GM19395 (cell line): ENCODE data around the gene MKLN1.
"Not testable (repeated sequence)": the region's sequence is repeated elsewhere in the genome, so short reads cannot be mapped to it uniquely, and the experiment has no call there.

Source experiments
- ATAC-seq: cut with Tn5 transposase; IDR thresholded peaks from one replicate; pipeline ENCODE4 v1.9.1; 2021; ENCODE audit warnings: mild to moderate bottlenecking, moderate library complexity; ENCODE audit not compliant: unreplicated experiment

The MKLN1 gene

GRCh38 chr7:131495669-131496498 lies 168.2 kb downstream of the MKLN1 start:
- ATAC-seq = no peak

DNA sequence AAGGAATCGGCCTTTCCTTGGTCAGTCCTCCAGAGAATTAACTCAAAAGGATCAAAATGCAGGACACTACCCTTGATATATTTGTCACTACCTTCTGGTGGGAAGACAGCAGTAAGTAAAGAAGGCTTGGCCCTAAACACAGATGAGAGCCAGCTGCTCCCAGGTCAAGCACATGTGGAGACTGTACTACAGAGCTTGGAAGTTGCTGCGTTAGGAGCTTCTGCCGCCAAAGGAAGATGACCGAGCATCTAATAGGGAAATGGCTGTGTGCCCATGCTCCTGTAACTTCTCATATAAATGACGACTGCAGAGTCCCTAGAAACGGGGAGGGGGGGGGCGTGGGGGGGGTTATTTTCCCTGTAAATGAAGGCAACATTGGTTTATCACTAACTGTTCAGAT lies 169.8 kb downstream of the MKLN1 start:
- no peak for ATAC-seq

DNA sequence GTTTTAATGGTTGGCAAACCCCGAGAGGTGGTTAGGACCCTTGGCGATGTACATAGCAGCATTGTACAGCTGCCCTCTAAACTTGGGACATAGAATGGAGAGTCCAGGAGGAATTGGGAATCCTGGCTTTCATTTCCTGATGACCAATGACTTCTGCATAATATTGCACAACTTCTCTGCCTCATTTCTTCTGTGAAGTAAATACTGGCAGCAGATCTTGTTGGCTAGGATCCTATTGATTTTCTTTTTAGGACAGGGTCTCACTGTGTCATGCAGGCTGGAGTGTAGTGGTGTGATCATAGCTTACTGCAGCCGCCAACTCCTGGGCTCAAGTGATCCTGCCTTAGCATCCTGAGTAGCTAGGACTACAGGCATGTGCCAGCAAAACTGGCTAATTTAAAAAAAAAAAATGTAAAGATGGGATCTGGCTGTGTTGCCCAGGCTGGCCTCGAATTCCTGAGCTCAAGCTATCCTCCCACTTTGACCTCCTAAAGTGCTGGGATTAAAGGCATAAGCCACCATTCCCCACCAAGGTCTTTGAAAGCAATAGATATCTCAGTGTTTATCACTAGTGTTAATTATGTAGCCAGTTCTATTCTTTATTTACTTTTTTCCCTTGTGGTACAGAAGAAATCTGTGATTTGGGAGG lies 170.7 kb downstream of the MKLN1 start:
- no peak for ATAC-seq

DNA sequence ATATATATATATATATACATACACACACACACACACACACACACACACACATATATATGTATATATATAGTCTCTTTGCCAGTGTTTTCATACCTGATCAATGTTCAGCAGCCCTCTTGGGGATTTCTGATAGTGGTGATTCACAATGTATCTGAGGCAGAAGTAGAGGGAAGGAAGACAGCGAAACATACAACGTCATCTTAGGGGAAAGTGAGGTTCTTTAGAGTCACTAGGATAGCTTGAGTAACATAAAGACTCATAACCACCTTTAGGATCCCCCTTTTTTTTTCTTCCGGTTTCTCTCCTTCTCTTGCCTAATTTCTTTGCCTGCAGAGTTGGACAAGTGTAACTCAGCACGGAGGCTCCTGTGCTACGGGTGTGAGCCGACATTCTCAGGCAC lies 172.1 kb downstream of the MKLN1 start:
- ATAC-seq = no peak

DNA sequence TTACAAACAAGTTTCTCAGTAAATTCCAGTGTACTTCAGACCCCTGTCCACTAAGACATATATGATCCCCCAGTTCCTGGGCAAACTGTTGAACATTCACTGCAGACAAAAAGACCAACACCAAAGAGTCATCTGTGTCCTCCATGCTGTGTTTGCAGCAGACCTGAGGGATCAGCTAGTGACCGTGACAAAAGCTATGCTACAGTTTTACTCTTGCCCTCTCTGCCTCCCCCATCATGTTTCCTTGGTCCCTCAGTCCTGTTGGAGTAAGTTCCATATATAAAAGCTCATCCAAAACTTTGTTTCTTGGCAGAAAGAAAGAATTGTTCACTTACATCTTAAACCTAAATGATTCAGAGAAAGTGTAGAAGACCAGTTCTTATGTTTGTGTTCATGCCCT lies 172.7 kb downstream of the MKLN1 start:
- no peak for ATAC-seq

GRCh38 chr7:131501422-131501821 lies 173.7 kb downstream of the MKLN1 start:
- ATAC-seq = peak; percentile 85

DNA sequence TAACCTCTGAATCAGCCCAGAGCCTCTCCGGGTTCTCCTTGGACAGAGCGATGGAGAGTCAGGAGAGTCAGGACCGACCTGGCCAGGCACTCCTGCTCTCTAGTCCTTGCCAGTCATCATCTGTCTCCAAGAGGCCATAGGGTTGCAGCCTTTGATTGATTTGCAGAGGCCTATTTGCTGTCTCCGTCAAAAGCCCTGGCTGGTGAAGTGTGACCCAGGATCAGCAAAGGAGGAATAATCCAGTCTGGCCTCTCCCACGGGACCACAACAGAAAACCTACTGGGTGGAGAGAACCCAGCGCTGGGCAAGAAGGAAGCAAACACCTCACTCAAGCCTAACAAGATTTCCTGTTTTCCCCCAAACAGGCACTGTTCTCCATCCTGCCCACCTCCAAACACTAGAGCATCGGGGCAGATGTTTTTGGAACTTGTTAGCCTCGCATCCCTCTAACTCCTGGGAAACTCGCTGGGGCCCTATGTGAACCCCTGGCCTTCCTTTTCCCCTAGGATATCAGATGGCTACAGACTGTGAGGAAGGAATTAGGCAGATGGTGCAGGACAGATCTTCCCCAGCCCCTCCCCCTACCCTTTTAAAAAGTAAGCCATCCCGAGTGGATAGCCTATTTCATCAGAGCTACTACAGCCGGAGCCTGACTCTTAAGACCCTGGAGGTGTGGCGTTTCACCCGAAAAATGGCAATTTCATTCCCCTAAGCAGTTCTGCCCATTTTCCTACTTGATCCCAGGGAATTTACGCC lies 174.4 kb downstream of the MKLN1 start:
- no peak for ATAC-seq

DNA sequence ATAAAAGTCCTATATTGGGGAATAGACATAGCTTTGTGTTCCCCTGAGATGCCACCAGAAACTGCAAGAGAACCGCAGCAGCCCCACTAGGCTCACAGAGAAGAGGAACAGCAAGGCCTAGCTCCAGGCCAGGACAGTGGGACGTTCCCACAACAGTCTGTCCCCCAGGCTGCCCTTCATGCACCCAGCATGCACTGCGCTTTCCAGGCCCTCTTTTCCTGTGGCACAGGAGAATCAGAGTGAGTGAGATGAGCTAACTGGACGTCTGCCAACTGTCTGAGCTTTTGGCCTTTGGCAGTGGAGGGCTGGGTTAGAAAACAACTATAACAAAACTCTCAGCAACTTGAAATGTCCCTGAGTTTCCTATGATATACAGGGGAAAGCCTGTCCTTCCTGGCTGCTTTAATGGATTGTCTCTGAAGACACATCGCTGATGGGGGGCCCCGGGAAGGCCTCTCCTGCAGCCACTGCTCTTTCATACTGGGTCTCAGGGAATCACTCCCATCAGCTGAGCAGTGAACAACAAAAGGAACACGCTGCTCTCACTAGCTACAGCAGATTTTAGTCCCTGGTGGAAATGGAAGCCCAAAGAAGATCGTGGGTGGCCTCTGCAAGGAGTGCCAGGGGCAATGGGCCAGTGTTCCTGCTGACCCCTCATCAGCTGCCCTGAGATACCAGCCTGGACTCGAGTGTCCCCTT lies 175.3 kb downstream of the MKLN1 start:
- ATAC-seq = no peak

- no peak for ATAC-seq
Observed at GRCh38 chr7:131503639-131504038, 176.0 kb downstream of the MKLN1 start.

GRCh38 chr7:131504157-131504899 lies 176.7 kb downstream of the MKLN1 start:
- no peak for ATAC-seq

DNA sequence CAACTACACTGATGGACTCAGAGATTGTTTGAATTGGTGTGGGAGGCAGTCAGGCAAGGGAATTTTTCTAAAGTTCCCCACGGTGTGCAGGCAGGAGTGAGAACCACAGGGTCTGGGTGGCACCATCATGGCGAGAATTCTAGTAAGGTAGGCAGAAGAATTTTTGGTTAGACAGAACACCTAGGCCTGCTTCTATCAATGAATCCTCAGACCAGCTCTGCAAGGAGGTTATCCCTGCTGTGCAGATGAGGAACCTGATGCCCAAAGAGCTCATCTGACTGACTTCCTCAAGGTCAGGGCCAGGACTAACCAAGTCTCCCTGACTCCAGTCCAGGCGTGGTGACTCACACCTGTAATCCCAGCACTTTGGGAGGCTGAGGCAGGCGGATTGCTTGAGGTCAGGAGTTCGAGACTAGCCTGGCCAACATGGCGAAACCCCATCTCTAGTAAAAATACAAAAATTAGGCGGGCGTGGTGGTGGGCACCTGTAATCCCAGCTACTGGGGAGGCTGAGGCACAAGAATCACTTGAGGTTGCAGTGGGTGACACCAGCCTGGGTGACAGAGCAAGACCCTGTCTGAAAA lies 177.5 kb downstream of the MKLN1 start:
- ATAC-seq = not testable (repeated sequence)

- no peak for ATAC-seq
Observed at GRCh38 chr7:131505636-131506557, 178.2 kb downstream of the MKLN1 start.

DNA sequence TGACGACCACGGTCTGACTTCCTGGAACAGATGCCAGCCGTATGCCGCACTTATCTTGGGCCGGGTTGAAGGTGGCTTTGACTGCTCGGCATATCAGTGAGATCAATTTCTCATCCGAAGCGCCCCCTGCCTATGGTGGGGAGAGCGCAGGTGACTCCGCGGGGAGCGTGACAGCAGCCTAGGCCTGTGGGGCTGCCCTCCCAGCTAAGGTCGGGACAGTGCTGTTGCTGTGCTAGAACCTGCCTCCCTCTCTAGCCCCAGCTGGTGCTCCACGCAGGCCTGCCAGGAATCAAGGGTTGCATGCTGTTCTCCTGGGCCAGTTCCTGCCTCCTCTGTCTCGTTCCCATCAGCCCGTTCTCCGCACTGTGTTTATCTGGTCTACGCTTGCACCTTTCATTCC lies 178.9 kb downstream of the MKLN1 start:
- no peak for ATAC-seq

DNA sequence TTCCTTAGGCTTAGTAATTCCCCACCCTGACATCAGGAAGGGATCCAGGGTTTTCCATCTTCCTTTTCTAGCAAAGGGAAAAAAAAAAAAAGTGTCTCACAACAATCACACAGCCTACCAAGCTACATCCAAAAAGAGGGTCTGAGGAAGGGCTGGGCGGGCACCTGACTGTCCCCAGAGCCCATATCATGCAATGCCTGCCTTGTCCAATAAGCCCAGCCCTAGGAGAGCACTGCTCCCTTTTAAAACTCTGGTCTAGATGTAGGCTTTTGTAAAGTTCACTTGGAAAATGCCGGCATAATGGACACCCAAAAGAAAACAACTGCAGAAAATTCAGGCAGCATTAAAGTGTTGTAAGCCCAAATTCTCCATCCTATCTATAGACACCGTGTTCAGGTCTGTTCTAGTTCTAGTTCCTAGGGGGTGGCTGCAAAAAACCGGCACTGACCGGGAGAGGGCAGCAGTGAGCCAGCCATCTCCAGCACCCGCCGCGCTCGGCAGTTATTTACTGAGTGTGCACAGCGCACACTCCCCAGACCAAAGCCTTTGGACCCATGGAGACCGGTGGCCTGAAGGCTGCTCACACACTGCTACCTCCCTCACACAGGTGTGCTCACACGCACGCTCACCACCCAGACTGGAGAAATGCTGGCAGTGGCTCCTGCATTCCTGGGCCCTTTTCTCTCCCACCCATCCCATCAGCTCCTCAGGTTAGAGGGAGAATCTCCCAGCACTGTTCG lies 180.1 kb downstream of the MKLN1 start:
- peak; percentile 75 for ATAC-seq

- no peak for ATAC-seq
Observed at GRCh38 chr7:131508754-131509486, 181.2 kb downstream of the MKLN1 start.

DNA sequence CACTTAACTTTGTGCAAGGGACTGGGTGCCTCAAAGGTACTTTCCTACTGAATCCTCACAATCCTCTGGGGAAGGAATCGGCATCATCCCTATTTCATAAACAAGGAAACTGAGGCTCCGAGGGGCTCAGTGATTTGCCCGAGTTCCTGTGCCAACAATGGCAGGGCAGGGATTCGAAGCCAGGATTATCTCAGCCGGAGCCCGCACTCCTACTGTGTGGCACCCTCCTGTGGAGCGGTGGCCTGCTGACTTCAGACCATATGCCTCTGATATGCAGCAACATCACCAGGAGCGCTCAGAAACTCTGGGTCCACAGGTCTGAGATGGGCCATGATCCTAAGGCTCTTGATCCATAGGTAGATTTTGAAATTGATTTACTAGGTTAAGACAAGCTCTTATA lies 182.1 kb downstream of the MKLN1 start:
- ATAC-seq = no peak

DNA sequence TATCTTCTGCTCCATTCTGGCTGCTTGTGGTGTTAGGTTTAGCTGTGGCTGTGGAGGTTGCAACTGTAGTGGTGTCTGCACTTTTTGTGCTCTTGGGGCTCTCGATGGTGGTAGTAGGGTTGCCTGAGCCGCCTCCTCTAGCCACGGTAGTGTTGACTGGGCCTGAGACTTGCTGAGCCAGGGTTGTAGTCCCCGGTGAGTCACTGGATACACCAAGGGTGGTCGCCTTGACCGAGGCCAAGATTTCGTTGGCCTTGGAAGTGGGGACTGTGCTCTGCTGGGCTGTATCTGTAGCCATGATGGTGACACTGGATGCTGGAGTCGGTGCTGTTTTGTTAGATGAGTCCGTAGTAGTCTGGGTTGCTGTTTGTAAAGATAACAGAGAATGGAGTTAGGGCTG lies 183.4 kb downstream of the MKLN1 start:
- ATAC-seq = no peak
